Brain microvascular endothelial cell (primary cell): ENCODE measurements around the gene MYRF.
A peak's percentile ranks its signal among the peaks of the same experiment; 100 is the strongest.

Experiments used
- DNase-seq: peaks from one replicate; pipeline ENCODE4 v3.0.0-alpha.2; 2020
- H3K27ac ChIP-seq: fragments of 250-450 bp; sonication (Bioruptor Pico); 2 replicates; pipeline ENCODE4 v1.5.1; 2020; ENCODE audit warnings: mild to moderate bottlenecking, moderate library complexity
- H3K27me3 ChIP-seq: fragments of 250-450 bp; sonication (Bioruptor Pico); replicated peaks from 2 replicates; pipeline ENCODE4 v1.5.1; 2020; ENCODE audit warnings: mild to moderate bottlenecking
- H3K36me3 ChIP-seq: fragments of 250-450 bp; sonication (Bioruptor Pico); replicated peaks from 2 replicates; pipeline ENCODE4 v1.5.1; 2020; ENCODE audit warnings: mild to moderate bottlenecking
- H3K4me3 ChIP-seq: 2 replicates; pipeline ENCODE4 v1.5.1; 2011; ENCODE audit warnings: low read depth, mild to moderate bottlenecking, control low read depth, low read length, moderate library complexity
- CTCF ChIP-seq: IDR thresholded peaks from 2 replicates; pipeline ENCODE4 v1.5.1; 2011; ENCODE audit warnings: low read depth, mild to moderate bottlenecking, moderate library complexity, low read length, control low read depth, inconsistent platforms; ENCODE audit errors: missing control alignments
- in situ Hi-C: cut with HindIII; loops from 2 replicates; pipeline ENCODE4 v1.10.0; 2017; ENCODE audit warnings: low sequenced_read_pairs, low pct_ligation_motif_present

MYRF gene

GRCh38 chr11:61810671-61811175 lies 58.3 kb downstream of the MYRF start:
- TF ChIP-seq CTCF: no peak
- in situ Hi-C loops: no loop called here
- Histone ChIP-seq H3K27me3 (no peaks in the 10 kb centered on the region), H3K4me3 (no peak overlapping the region), H3K36me3 (peaks cover 58% of the 10 kb centered on the region), H3K27ac (no peak overlapping the region)
- no peak for DNase-seq

GRCh38 chr11:61811831-61812230 lies 59.4 kb downstream of the MYRF start:
- Histone ChIP-seq H3K27ac (no peak overlapping the region), H3K27me3 (no peaks in the 10 kb centered on the region), H3K36me3 (peaks cover 52% of the 10 kb centered on the region), H3K4me3 (no peak overlapping the region)
- TF ChIP-seq CTCF: no peak
- in situ Hi-C loops: no loop called here
- no peak for DNase-seq

- H3K27me3 ChIP-seq: no peaks in the 10 kb centered on the region
- in situ Hi-C loops: no loop called here
- H3K4me3 ChIP-seq: no peak overlapping the region
- no peak for DNase-seq
- H3K36me3 ChIP-seq: peaks cover 45% of the 10 kb centered on the region
- H3K27ac ChIP-seq: no peak overlapping the region
- no peak for TF ChIP-seq CTCF
These were observed 60.4 kb downstream of the MYRF start for GRCh38 chr11:61812736-61813411.

- no peaks in the 10 kb centered on the region for H3K27me3 ChIP-seq
- no peak for TF ChIP-seq CTCF
- DNase-seq: peak; percentile 36
- in situ Hi-C loops: no loop called here
- peak overlapping the region; percentile 55 for H3K27ac ChIP-seq
- peak overlapping the region; percentile 89 for H3K4me3 ChIP-seq
- H3K36me3 ChIP-seq: peaks cover 35% of the 10 kb centered on the region
These were observed 62.0 kb downstream of the MYRF start for GRCh38 chr11:61814247-61814957.

GRCh38 chr11:61814958-61815789 lies 62.7 kb downstream of the MYRF start:
- TF ChIP-seq CTCF: no peak
- Histone ChIP-seq H3K4me3 (peak overlapping the region; percentile 89), H3K27me3 (no peaks in the 10 kb centered on the region), H3K36me3 (peaks cover 29% of the 10 kb centered on the region), H3K27ac (peak overlapping the region; percentile 62)
- in situ Hi-C loops: no loop called here
- DNase-seq: peak; percentile 74
